ENCODE data around the gene RET. TPM values are rescaled to one million over a fixed set of nuclear protein-coding genes. Genes with fewer than 3 reads are reported as not detected.
"Not testable (repeated sequence)": the region's sequence is repeated elsewhere in the genome, so short reads cannot be mapped to it uniquely, and the experiment has no call there.

RET gene
- total RNA-seq, 1 experiment from 2014 or later: not detected

DNA sequence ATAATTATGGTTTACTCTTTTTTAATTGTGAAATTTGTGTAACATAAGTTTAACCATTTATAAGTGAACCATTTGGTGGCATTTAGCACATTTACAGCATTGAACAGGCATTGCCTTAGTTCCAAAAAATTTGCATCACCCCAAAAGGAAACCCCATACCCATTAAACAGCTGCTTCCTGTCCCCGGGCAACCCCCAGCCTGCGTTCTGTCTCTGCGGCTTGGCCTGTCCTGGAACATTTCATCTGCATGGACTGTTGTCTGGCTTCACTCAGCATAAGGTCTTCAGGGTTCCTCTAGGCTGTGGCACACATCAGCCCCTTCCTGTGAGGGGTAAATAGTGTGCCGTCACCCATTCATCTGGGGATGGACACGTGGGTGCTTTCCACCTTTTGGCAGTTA lies 6.9 kb downstream of the RET start:
- Histone ChIP-seq H3K4me3 (no peak overlapping the region), H3K9me3 (replicated peaks) (no peaks in the 10 kb centered on the region), H3K36me3 (no peaks in the 10 kb centered on the region), H3K27me3 (replicated peaks) (peaks cover 11% of the 10 kb centered on the region), H3K4me1 (replicated peaks) (no peaks in the 10 kb centered on the region), H3K27ac (no peak overlapping the region)
- DNase-seq (ENCODE audit: low read depth in 1 of 2, low spot score in 2 of 2): no peak

- Histone ChIP-seq H3K27ac (no peak overlapping the region), H3K9me3 (replicated peaks) (no peaks in the 10 kb centered on the region), H3K36me3 (no peaks in the 10 kb centered on the region), H3K27me3 (replicated peaks) (peaks cover 5% of the 10 kb centered on the region), H3K4me1 (replicated peaks) (no peaks in the 10 kb centered on the region), H3K4me3 (no peak overlapping the region)
- DNase-seq (ENCODE audit: low read depth in 1 of 2, low spot score in 2 of 2): no peak
Measured at GRCh38 chr10:43084812-43085211, 7.9 kb downstream of the RET start.

DNA sequence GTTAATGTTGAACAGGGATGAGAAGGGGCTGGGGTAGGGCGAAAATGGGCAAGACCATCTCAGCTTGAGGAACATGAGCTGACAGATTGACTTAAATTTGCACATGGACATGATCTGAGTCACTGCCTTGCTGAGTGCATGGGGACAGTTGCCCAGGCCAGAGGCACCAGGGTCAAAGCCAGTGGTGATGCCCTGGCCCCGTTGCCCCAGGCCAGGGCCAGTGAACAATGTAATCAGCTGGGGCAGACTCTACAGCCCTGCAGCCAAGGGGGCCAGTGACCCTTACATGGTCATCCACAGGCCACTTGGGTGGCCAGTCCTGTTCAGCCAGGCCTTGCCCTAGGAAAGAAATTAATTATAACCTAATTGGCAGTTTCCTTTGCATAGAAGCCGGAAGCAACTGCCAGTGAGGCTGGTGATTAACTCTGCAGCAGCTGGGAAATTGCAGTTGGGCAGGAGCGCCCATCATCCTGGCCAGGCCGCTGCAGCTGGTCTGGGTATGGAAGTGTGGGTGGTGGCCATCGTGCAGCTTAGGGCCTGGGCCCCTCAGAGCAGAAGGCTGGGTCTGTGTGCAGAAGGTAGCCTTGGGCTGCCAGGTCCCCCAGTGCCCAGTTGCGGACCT lies 9.6 kb downstream of the RET start:
- peaks cover 5% of the 10 kb centered on the region for H3K27me3 ChIP-seq (replicated peaks)
- H3K4me3 ChIP-seq: no peak overlapping the region
- no peaks in the 10 kb centered on the region for H3K4me1 ChIP-seq (replicated peaks)
- H3K27ac ChIP-seq: no peak overlapping the region
- no peaks in the 10 kb centered on the region for H3K36me3 ChIP-seq
- no peaks in the 10 kb centered on the region for H3K9me3 ChIP-seq (replicated peaks)
- DNase-seq (ENCODE audit: low read depth in 1 of 2, low spot score in 2 of 2): no peak

DNA sequence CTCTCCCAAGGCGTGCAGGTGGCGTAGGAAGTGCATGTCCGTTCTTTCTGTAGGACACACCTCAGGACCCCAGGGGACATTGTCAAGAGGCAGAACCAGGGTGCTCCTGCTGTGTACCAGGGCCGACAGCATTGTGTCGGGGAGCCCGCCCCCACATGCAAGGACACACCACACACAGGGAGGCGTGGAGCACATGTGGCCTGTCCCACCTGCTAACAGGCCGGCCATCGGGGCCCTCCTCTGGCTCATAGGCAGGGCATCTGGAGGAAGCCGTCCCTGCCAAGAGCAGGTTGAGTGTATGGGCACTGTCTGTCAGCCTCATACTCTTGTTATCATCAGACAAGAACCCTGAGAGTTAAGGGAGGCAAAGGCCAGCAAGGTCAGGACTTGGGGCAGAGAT lies 12.7 kb downstream of the RET start:
- H3K9me3 ChIP-seq (replicated peaks): no peaks in the 10 kb centered on the region
- H3K4me1 ChIP-seq (replicated peaks): no peaks in the 10 kb centered on the region
- DNase-seq (ENCODE audit: low read depth in 1 of 2, low spot score in 2 of 2): no peak
- H3K27me3 ChIP-seq (replicated peaks): peaks cover 5% of the 10 kb centered on the region
- no peaks in the 10 kb centered on the region for H3K36me3 ChIP-seq
- no peak overlapping the region for H3K27ac ChIP-seq
- H3K4me3 ChIP-seq: no peak overlapping the region

- H3K4me3 ChIP-seq: no peak overlapping the region
- H3K4me1 ChIP-seq (replicated peaks): no peaks in the 10 kb centered on the region
- H3K36me3 ChIP-seq: no peaks in the 10 kb centered on the region
- H3K9me3 ChIP-seq (replicated peaks): no peaks in the 10 kb centered on the region
- no peak for DNase-seq (ENCODE audit: low read depth in 1 of 2, low spot score in 2 of 2)
- peaks cover 5% of the 10 kb centered on the region for H3K27me3 ChIP-seq (replicated peaks)
- H3K27ac ChIP-seq: no peak overlapping the region
Measured at GRCh38 chr10:43090188-43090587, 13.3 kb downstream of the RET start.

GRCh38 chr10:43090664-43091063 lies 13.8 kb downstream of the RET start:
- no peak overlapping the region for H3K27ac ChIP-seq
- H3K4me3 ChIP-seq: no peak overlapping the region
- no peak for DNase-seq (ENCODE audit: low read depth in 1 of 2, low spot score in 2 of 2)
- H3K27me3 ChIP-seq (replicated peaks): peaks cover 5% of the 10 kb centered on the region
- H3K4me1 ChIP-seq (replicated peaks): no peaks in the 10 kb centered on the region
- no peaks in the 10 kb centered on the region for H3K36me3 ChIP-seq
- H3K9me3 ChIP-seq (replicated peaks): no peaks in the 10 kb centered on the region

GRCh38 chr10:43091846-43092245 lies 15.0 kb downstream of the RET start:
- no peaks in the 10 kb centered on the region for H3K9me3 ChIP-seq (replicated peaks)
- no peak for DNase-seq (ENCODE audit: low read depth in 1 of 2, low spot score in 2 of 2)
- H3K4me1 ChIP-seq (replicated peaks): no peaks in the 10 kb centered on the region
- no peak overlapping the region for H3K4me3 ChIP-seq
- H3K27ac ChIP-seq: no peak overlapping the region
- H3K27me3 ChIP-seq (replicated peaks): peaks cover 5% of the 10 kb centered on the region
- H3K36me3 ChIP-seq: no peaks in the 10 kb centered on the region

GRCh38 chr10:43093423-43094076 lies 16.7 kb downstream of the RET start:
- Histone ChIP-seq H3K4me3 (no peak overlapping the region), H3K9me3 (replicated peaks) (no peaks in the 10 kb centered on the region), H3K36me3 (no peaks in the 10 kb centered on the region), H3K27ac (no peak overlapping the region), H3K4me1 (replicated peaks) (no peaks in the 10 kb centered on the region), H3K27me3 (replicated peaks) (peaks cover 5% of the 10 kb centered on the region)
- no peak for DNase-seq (ENCODE audit: low read depth in 1 of 2, low spot score in 2 of 2)

DNA sequence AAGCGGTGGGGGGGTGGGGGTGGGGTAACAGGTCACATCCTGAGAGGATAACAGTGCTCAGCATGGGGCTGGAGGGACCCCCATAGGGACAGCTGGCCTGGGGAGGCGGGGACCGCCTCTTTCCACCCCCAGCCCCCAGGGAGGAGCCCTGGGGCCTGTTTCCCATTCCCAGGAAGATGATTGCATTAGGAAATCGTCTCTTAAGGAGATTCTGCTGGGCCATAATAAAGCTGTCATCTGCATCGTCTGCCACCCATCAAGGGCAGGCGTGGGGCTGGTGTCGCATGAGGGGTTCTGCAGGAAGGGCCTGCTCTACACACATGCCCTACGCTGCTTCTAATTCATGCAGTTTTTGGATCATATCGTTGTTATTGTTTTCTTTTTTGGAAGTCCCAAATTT lies 17.2 kb downstream of the RET start:
- H3K27ac ChIP-seq: no peak overlapping the region
- no peaks in the 10 kb centered on the region for H3K9me3 ChIP-seq (replicated peaks)
- H3K27me3 ChIP-seq (replicated peaks): peaks cover 5% of the 10 kb centered on the region; the same call in 1 of the 2 replicates
- H3K4me1 ChIP-seq (replicated peaks): no peaks in the 10 kb centered on the region
- H3K4me3 ChIP-seq: no peak overlapping the region
- DNase-seq (ENCODE audit: low read depth in 1 of 2, low spot score in 2 of 2): no peak
- H3K36me3 ChIP-seq: no peaks in the 10 kb centered on the region

- H3K27ac ChIP-seq; H3K4me1 ChIP-seq (replicated peaks); DNase-seq (ENCODE audit: low read depth in 1 of 2, low spot score in 2 of 2); H3K4me3 ChIP-seq; H3K9me3 ChIP-seq (replicated peaks); H3K36me3 ChIP-seq; H3K27me3 ChIP-seq (replicated peaks): not testable (repeated sequence)
Measured at GRCh38 chr10:43099339-43099738, 22.5 kb downstream of the RET start.

GRCh38 chr10:43099928-43100327 lies 23.1 kb downstream of the RET start:
- Histone ChIP-seq H3K27ac (no peak overlapping the region), H3K36me3 (no peaks in the 10 kb centered on the region), H3K4me1 (replicated peaks) (peaks cover 5% of the 10 kb centered on the region), H3K4me3 (no peak overlapping the region), H3K9me3 (replicated peaks) (peaks cover 6% of the 10 kb centered on the region), H3K27me3 (replicated peaks) (peaks cover 13% of the 10 kb centered on the region)
- DNase-seq (ENCODE audit: low read depth in 1 of 2, low spot score in 2 of 2): no peak

DNA sequence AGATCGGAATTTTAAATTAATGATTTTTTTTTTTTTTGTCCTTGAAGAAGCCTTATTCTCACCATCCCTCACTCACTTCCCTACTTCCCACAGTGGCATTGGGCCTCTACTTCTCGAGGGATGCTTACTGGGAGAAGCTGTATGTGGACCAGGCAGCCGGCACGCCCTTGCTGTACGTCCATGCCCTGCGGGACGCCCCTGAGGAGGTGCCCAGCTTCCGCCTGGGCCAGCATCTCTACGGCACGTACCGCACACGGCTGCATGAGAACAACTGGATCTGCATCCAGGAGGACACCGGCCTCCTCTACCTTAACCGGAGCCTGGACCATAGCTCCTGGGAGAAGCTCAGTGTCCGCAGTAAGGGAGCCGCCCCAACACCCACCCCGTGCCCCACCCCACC lies 23.5 kb downstream of the RET start:
- no peaks in the 10 kb centered on the region for H3K36me3 ChIP-seq
- no peak overlapping the region for H3K4me3 ChIP-seq
- peaks cover 9% of the 10 kb centered on the region for H3K4me1 ChIP-seq (replicated peaks)
- DNase-seq (ENCODE audit: low read depth in 1 of 2, low spot score in 2 of 2): no peak
- H3K27me3 ChIP-seq (replicated peaks): peaks cover 13% of the 10 kb centered on the region
- peaks cover 10% of the 10 kb centered on the region for H3K9me3 ChIP-seq (replicated peaks)
- no peak overlapping the region for H3K27ac ChIP-seq

- Histone ChIP-seq H3K27me3 (replicated peaks) (peaks cover 13% of the 10 kb centered on the region), H3K4me3 (no peak overlapping the region), H3K9me3 (replicated peaks) (peaks cover 11% of the 10 kb centered on the region), H3K27ac (no peak overlapping the region), H3K36me3 (no peaks in the 10 kb centered on the region), H3K4me1 (replicated peaks) (peaks cover 13% of the 10 kb centered on the region)
- no peak for DNase-seq (ENCODE audit: low read depth in 1 of 2, low spot score in 2 of 2)
Measured at GRCh38 chr10:43102063-43102828, 25.4 kb downstream of the RET start.

Data from SJSA1 (cell line).